NCI-H82 treated with DMSO at 0.1 percent for 48 hours (cell line): ENCODE data around the gene BCAS2.
"Not testable (repeated sequence)": the region's sequence is repeated elsewhere in the genome, so short reads cannot be mapped to it uniquely, and the experiment has no call there.

ENCODE experiments used
- DNase-seq: peaks from one replicate; lab custom pipeline; 2025; ENCODE audit not compliant: unreplicated experiment; lab: John Stamatoyannopoulos, UW

Gene BCAS2

DNA sequence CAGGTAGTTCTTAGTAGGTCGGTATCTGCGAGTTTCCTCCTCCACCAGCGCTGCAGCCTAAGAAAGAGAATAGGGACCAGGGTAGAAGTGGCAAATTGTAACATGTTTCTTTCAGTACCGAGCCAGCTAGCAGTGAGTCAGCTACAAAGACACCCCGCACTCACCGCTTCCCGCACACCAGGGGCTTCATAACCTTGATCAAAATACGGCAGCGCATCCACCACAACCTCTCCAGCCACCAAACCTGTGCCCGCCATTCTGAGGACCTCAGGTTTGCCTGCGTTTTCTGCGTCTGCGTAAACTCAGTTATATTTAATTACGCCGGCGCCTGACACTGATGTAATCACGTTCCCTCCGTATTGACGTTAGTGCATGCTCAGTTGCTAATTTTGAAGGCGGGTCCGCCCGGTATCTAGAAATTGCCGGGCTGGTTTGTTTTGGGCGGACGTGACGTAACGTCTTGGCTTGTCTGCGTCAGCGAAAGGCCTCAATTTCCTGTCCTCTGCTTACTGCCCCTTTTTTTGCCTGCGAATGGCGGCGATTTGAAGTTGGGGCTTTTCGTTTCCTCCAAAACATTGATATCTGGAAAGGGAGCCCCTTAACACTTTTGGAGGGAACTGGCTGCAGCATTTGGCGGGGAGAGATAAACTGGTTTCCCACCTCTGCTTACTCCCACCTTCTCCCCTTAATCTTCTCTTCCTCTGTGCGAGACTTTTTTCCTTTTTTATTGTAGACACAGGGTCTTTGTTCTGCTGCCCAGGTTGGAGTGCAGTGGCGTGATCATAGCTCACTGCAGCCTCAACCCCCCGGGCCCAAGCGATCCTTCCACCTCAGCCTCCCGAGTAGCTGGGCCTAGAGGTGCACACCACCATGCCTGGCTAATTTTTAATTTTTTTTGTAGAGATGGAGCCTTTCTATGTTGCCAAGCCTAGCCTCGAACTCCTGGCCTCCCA is at the start of gene BCAS2:
TSS of gene BCAS2 (minus strand) at position 281 of the 953 bp plus-strand sequence. CDS start at position 257, 24 bp downstream.
- peak; percentile 95 for DNase-seq

DNA sequence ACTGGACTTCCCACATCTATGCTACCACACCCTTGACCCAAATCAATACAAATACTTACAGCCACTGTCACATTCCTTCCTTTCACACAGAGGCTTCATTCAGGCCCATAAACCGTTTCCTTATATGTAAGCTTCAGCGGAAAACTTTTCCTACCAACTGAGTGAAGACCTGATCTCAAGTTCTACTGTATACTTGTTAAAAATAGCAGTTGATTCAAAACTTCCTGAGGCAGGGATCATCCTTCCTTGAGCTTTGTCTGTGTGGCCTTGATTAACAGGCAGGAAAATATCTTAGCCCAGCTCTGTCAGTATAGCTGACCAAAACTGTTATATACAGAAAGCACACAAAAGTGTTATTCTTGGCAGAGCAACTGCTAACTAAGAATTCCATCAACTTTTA is 45.7 kb upstream of the BCAS2 start:
- no peak for DNase-seq

DNA sequence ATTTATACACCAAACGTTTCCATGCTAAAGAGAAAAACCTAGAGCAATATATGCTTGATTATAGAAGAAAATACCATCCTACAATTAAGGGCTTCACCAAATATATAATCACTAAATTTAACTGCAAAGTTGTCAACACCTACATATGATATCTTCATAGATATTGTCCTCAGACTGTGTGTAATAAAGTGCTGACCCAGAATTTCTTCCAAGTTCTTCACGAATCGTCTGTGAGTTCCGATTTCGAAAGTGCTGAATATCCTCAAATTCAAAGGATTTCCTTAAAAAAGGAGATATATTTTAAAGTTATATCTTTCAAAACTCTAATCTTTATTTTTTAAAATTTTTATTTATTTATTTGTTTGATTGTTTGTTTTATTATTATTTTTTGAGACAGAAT is 41.9 kb upstream of the BCAS2 start:
- DNase-seq: no peak

DNA sequence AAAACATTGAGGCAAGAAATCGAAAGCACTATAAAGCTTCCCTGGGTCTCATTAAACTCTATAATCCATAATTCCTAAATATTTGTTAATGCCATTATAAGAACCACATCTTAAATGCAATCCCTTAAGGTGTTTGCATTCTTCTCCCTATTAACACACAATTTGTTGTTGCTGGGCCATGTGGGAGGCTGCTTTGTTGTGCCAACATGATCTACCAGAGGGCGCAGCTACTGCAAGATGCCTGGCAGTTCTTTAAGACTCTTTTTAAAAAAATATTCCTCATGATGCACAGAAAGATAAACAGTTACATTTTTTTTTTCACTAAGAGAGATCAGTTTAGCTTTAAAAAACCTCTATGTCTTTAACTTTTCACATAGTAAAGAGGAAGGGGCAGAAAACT is 39.0 kb upstream of the BCAS2 start:
- DNase-seq: no peak

DNA sequence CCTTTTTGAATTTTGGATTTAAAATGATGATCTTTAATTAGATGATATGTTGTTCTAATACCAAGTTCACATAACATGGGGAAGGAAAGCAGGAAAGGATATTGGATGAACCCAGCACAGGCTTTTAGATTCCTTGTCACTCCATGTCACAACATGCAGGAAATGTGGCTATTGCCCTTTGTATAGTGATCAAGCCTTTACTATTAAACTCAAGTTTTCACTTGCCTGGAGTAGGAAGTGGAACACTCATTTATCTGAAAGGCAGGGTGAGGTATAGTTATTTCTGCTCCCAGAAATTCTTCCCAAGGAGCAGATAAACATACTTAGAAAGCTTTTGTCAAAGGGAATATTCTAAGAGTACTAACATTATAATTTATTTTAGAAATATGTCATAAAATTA is 37.2 kb upstream of the BCAS2 start:
- no peak for DNase-seq

DNA sequence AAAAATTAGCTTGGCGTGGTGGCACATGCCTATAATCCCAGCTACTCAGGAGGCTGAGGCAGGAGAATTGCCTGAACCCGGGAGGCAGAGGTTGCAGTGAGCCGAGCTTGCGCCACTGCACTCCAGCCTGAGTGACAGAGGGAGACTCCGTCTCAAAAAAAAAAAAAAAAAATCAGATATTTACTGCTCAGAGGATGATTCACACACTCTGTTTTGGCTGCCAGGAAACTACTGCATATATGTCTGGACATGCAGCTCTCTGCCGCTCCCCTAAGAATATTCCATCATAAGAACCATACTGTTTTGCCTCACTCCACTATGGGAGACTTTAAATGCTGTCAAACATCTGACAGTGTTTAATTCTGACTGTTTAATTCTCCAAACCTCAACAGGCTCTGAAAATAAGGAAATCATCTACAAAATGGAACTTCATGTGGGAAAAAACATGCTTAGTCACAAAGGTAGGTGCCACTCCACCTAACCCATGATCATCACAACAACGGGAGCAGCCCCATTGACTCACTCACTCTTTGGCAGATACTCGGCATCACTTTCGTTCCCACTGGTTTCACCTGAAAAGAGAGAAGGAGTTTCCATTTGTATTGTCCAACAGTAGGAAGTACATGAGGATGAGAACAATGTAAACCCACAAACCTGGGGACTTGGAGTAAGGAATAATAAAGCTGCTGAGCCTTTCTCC is 29.3 kb upstream of the BCAS2 start:
- no peak for DNase-seq

DNA sequence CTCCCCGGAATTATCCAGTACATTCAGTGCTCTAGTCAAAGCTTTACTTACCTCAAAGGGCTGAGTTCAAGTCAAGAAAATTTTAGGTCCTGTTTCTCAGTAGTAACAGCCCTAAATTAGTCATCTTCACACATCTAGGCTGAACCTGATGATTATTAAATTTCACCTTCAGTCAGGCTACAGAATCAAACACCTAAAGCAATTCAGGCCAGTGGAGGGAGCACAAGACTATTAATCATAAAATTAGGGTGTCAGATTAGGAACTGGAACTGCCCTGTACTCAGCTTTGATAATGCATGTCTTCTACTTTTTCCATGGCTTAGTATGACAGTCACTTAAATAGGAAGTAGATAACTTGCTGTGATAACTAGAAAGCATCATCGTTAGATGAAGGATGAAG is 28.4 kb upstream of the BCAS2 start:
- no peak for DNase-seq

DNA sequence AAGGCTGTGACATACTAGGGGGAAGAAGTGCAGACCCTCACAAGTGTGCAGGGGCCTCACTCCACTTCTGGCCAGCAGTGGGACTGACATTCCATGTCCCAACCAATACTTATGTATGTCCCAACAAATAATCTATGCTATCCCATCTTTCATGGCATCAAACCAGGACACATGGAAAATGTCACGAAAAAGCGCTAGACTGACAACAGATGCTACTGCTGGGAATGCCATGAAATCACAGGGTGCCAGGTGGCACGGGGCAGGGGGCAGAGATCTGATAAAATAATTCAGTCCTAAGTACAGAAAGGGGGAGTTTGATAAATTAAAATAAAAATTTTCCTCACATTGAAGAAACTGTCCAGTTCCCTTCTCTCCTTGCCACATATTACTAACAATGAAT is 27.6 kb upstream of the BCAS2 start:
- DNase-seq: no peak

DNA sequence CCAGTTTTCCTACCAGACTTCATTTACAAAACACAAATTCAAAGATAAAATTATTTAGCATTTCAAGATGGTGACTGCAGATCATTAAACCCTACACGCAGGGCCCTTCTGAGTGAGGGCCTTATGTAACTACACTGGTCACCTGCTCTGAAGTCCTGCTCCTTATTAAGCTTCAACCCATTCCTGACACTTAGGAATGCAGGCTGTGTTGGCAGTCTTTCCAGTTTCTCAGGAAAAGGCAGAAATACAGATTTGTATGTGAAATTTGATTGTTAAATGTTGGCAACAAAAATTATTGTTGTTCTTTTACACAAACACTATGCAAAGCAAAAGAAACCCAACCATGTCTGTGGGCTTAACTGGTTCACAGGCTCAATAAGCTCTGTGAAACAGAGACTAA is 25.8 kb upstream of the BCAS2 start:
- no peak for DNase-seq

DNA sequence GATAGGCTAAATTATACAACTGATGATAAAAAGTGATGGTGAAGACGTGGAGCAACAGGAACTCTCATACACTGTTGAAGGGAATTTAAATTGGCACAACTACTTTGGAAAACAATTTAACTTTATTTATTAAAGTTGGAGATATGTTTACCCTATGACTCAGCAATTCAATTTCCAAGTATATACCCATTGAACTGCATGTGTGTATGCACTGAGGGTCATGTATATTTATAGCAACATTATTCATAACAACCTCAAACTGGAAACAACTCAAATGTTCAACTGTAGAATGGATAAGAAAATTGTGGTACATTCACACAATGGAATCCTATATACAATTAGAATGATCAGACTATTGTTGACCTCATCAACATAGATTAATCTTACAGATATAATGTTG is 16.5 kb upstream of the BCAS2 start:
- no peak for DNase-seq

DNA sequence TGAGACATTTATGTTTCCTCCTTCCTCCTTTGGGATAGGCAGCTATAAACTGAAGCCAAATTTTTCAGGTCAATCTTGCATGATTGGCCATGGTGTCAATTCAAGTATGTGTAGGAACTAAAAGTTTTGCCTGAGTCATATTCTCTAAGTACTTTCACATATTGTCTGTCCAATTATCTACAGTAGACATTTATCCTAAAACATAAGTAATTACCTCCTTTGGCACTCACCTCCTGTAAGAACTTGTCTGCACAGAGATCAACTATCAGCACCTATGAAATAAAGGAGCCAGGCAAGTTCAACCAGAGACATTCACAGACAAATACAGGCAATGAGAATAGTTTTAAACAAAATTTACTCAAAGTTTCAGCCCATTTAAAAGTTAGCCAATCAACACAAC is 14.2 kb upstream of the BCAS2 start:
- DNase-seq: no peak

DNA sequence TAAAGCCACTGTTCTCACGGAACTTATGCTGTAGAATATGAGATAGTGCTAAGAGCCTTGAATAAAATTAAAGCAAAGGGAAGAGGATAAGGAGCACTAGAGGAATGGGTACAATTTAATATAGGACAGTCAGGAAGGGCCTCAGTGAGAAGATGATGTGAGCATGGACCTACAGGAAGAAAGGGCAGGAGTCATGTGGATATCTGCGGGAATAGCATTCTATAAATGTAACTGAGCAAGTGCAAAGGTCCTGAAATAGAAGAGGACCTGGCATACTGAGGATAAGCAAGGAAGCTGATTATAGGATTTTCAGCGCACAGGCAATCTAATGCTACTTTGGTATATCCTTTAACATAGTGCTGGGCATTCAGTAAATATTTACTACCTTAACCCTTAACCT is 12.6 kb upstream of the BCAS2 start:
- DNase-seq: peak; percentile 19

DNA sequence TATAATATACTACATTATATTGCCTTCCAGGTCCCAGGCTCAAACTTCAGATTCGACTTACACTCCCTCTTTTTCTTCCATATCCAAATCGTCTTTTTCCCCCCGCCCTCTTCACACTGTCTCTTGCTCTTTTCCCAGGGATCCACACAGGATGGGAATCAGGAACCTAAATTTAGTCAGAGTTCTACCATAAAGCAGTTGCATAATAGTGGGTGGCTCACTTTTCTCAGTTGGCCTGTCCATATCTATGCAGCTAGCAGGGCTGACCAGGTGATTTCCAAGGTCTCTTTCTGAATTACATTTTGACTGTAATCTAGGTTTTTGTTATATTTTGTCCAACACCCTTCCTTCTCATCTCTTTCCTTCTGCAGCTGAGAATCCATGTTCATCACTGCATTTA is 7.7 kb upstream of the BCAS2 start:
- DNase-seq: no peak

DNA sequence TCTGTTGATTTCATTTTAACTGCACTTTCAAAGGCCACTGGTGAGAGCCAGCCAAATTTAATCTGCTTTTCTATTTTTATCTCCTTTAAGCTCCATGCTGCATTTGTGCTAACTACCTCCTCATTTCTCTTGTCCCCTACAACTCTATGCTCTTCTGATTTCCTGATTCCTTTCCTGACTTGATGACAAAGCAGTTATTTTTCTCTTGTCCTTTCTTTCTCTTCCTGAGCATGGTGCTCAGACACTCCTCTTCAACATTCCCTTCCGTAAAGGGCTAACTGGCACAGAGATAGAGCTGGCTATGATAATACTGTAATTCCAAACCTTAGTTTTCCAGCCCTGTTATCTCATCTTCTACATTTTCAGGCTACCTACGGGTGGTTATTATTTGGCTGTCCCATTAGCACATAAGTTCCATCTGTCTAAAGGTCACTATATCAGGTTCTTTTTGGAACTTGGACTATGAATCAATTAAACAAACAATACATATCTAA is 6.8 kb upstream of the BCAS2 start:
- DNase-seq: peak; percentile 55

DNA sequence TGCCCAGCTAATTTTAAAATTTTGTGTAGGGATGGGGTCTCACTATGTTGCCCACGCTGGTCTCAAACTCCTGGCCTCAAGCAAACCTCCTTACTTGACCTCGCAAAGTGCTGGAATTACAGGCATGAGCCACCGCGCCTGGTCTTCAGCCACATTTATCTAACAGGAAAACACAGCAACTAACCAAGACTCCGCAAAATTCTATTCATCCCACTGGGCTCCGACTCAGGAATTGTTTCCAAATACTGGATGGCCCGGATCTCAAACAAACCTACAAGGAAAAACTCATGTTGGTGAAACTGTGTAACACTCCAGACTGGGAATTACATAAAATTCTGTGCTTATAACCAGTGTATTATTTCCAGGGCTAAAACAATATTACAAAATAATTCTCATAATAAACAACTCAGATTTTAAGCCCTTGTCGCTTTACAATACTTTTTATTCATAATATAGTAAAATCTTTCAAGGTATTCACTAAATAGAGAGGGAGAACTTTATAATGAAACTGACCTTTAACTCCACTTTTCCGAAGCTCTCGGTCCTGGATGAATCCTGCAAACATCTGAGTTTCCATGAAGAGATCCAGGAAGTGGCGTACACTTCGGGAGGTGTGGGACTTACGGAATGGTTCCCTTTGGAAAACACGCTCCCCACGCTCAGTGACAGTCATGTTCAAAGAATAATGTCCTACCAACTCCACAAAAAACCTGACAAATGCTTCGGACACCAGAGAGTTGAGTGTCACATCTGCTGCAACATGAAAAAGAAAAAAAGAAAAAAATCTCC is 6.0 kb upstream of the BCAS2 start:
- no peak for DNase-seq

DNA sequence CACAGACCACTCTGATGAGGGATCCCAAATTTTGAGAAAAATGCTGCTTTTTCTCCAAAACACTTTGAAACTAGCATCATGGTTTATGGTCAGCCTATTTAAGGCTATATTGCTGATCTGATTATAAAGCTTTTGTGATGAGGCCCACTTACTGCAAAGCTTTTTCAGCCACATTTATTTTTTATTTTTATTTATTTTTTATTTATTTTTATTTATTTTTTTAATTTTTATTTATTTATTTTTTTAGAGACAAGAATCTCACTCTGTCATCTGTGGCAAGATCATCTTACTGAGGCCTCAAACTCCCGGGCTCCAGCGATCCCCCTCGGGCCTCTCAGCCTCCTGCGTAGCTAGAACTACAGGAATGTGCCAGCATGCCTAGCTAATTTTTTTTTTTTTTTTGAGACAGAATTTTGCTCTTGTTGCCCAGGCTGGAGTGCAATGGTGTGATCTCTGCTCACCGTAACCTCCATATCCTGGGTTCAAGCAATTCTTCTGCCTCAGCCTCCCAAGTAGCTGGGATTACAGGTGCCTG is 5.2 kb upstream of the BCAS2 start:
- no peak for DNase-seq

DNA sequence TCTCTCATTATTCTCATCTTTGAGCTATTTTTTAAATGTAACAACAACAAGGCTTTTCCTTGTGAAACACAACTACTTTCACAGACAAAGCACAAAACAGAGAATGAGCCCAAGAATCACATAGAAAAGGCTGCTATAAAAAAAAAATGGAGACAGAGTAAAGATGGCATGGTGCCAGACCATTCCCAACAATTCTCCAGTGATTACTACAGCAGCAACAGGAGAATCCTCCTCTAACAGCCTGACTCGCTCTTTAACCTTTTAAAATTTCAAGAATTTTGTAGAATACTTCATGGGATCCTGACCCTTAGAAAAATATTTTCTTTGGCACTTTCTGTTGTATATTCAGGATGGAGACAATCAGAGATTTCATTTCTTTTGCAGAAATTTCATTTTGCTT is 3.8 kb upstream of the BCAS2 start:
- no peak for DNase-seq

DNA sequence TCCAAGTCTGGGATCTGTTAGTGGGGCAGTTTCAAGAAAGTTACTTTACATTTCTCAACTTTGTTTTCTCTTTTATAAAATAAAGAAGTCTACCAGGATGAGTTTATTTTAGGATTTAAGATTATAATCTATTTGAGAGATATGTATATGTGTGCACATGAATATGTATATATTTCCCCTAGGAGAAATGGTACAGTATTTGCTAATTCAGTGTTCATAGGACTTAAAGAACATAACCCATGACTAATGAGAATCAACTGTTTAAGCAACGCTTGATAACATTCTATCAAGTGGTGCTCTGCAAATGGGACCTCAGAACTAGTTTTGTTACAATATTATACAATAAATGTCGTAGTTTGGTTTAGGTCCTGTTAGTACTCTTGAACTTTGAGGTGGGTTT is 7.0 kb downstream of the BCAS2 start:
- no peak for DNase-seq

DNA sequence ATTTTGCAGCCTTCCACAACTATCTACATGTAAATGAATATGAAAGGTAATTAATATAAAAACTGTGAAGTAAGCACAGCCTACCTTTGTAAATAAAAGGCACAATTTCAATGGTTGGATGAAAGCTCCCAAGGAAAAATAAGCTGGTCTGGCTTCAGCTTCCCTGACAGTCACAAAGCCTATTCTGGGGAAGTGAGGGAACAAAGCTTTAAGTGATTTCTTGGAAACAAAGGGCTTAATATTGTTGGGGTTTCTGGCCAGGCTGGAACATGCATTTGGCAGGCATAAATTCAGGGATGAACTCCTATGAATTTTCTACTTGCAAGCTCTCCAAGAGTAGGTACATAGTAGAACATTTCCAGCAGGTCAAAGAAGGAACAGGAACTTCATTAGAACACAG is 17.3 kb downstream of the BCAS2 start:
- DNase-seq: no peak

DNA sequence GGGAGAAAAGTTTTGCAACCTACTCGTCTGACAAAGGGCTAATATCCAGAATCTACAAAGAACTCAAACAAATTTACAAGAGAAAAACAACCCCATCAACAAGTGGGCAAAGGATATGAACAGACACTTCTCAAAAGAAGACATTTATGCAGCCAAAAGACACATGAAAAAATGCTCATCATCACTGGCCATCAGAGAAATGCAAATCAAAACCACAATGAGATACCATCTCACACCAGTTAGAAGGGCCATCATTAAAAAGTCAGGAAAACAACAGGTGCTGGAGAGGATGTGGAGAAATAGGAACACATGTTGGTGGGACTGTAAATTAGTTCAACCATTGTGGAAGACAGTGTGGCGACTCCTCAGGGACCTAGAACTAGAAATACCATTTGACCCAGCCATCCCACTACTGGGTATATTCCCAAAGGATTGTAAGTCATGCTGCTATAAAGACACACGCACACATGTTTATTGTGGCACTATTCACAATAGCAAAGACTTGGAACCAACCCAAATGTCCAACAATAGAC is 18.4 kb downstream of the BCAS2 start:
- DNase-seq: not testable (repeated sequence)

DNA sequence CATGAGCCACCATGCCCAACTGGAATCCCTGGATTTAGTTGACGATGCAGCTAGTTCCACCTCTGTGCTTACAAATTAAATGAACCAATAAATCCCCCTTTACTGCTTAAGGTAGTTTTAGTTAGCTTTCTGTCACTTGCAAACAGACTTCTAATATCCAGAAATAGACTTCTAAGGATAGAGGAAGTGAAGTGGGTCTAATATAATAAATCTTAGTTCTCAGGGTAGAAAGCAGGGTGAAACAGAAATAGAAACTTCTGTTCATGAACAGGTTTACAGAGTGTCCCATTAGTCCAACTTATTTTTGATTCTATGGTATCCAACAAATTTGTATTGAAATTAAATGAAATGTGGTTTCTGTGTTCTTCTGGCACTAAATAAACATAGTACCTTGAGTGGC is 20.1 kb downstream of the BCAS2 start:
- no peak for DNase-seq
